Stimulated activated CD8-positive, alpha-beta memory T cell treated with anti-CD3 and anti-CD28 coated beads, Interleukin-4, amount 100 ng/mL, for 24 hours (primary cell): Measurements from ENCODE around the gene EFCAB6.

Source experiments
- DNase-seq: peaks from one replicate; pipeline ENCODE4 v3.0.0-alpha.2; 2020; ENCODE audit warnings: low read depth

The EFCAB6 gene

GRCh38 chr22:43812149-43812842 is at the start of gene EFCAB6:
TSS of gene EFCAB6 (minus strand) at chr22:43812305. CDS start at chr22:43782318, 29,987 bp downstream.
- peak; percentile 86 for DNase-seq

- no peak for DNase-seq
Measured at GRCh38 chr22:43861529-43861928, 49.4 kb upstream of the EFCAB6 start.

GRCh38 chr22:43860831-43861230 is 48.7 kb upstream of the EFCAB6 start:
- no peak for DNase-seq

- DNase-seq: no peak
Measured at GRCh38 chr22:43860126-43860525, 48.0 kb upstream of the EFCAB6 start.

GRCh38 chr22:43859621-43860020 is 47.5 kb upstream of the EFCAB6 start:
- no peak for DNase-seq

GRCh38 chr22:43859176-43859575 is 47.1 kb upstream of the EFCAB6 start:
- DNase-seq: no peak

GRCh38 chr22:43858156-43858895 is 46.2 kb upstream of the EFCAB6 start:
- DNase-seq: no peak

- no peak for DNase-seq
Measured at GRCh38 chr22:43857367-43857766, 45.3 kb upstream of the EFCAB6 start.

GRCh38 chr22:43855431-43855830 is 43.3 kb upstream of the EFCAB6 start:
- no peak for DNase-seq

- no peak for DNase-seq
Measured at GRCh38 chr22:43854786-43855271, 42.7 kb upstream of the EFCAB6 start.

- no peak for DNase-seq
Measured at GRCh38 chr22:43854121-43854785, 42.1 kb upstream of the EFCAB6 start.

- no peak for DNase-seq
Measured at GRCh38 chr22:43853328-43853931, 41.3 kb upstream of the EFCAB6 start.

GRCh38 chr22:43852573-43853327 is 40.6 kb upstream of the EFCAB6 start:
- no peak for DNase-seq

GRCh38 chr22:43851979-43852307 is 39.8 kb upstream of the EFCAB6 start:
- DNase-seq: no peak

- DNase-seq: no peak
Measured at GRCh38 chr22:43851058-43851978, 39.2 kb upstream of the EFCAB6 start.

GRCh38 chr22:43850529-43850928 is 38.4 kb upstream of the EFCAB6 start:
- no peak for DNase-seq

- no peak for DNase-seq
Measured at GRCh38 chr22:43849731-43850130, 37.6 kb upstream of the EFCAB6 start.

- DNase-seq: no peak
Measured at GRCh38 chr22:43848366-43849171, 36.5 kb upstream of the EFCAB6 start.

GRCh38 chr22:43847376-43848289 is 35.5 kb upstream of the EFCAB6 start:
- DNase-seq: no peak
